Stimulated activated CD8-positive, alpha-beta memory T cell treated with anti-CD3 and anti-CD28 coated beads, Interleukin-2, amount 100 ng/mL, for 1 hour (primary cell): ENCODE measurements around the gene TERT.
"Not testable (repeated sequence)": the region's sequence is repeated elsewhere in the genome, so short reads cannot be mapped to it uniquely, and the experiment has no call there.

ENCODE experiments used
- DNase-seq, 2 donors: peaks; one replicate each; pipeline ENCODE4 v3.0.0-alpha.2; 2020; ENCODE audit warnings: low read depth in 2 of 2

The TERT gene

DNA sequence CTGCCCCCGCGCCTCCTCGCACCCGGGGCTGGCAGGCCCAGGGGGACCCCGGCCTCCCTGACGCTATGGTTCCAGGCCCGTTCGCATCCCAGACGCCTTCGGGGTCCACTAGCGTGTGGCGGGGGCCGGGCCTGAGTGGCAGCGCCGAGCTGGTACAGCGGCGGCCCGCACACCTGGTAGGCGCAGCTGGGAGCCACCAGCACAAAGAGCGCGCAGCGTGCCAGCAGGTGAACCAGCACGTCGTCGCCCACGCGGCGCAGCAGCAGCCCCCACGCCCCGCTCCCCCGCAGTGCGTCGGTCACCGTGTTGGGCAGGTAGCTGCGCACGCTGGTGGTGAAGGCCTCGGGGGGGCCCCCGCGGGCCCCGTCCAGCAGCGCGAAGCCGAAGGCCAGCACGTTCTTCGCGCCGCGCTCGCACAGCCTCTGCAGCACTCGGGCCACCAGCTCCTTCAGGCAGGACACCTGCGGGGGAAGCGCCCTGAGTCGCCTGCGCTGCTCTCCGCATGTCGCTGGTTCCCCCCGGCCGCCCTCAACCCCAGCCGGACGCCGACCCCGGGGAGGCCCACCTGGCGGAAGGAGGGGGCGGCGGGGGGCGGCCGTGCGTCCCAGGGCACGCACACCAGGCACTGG lies 548 bp downstream of the TERT start:
- DNase-seq, result no peak

- DNase-seq, result no peak
Measured at GRCh38 chr5:1293416-1294205, 1.3 kb downstream of the TERT start.

GRCh38 chr5:1292846-1293415 lies 1.9 kb downstream of the TERT start:
- no peak for DNase-seq

GRCh38 chr5:1292139-1292538 lies 2.7 kb downstream of the TERT start:
- DNase-seq, result no peak

DNA sequence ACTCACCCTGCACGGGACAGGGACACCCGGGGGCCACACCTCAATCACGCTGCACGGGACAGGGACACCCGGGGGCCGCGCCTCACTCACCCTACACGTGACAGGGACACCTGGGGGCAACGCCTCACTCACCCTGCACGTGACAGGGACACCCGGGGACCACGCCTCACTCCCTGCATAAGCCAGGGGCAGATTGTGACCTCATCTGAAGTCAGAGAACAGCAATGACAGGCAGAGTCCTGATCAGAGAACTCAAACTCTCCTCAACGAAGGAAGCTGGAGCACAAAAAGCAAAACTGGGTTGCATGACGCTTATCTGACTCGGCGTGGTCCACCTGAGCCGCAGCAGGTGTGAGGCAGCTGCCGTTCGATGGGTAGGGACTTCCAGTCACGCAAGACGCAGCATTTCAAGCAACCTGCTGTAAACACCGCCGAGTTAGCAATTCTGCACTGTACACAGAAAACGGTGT lies 3.2 kb downstream of the TERT start:
- no peak for DNase-seq

DNA sequence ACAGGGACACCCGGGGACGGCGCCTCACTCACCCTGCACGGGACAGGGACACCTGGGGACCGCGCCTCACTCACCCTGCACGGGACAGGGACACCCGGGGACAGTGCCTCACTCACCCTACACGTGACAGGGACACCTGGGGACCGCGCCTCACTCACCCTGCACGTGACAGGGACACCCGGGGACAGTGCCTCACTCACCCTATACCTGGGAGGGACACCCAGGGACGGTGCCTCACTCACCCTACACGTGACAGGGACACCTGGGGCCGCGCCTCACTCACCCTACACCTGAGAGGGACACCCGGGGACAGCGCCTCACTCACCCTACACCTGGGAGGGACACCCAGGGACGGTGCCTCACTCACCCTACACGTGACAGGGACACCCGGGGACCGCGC lies 3.9 kb downstream of the TERT start:
- not testable (repeated sequence) for DNase-seq

GRCh38 chr5:1289559-1289958 lies 5.3 kb downstream of the TERT start:
- not testable (repeated sequence) for DNase-seq

- no peak for DNase-seq
Measured at GRCh38 chr5:1288439-1289335, 6.2 kb downstream of the TERT start.

GRCh38 chr5:1285883-1286291 lies 9.0 kb downstream of the TERT start:
- DNase-seq, result no peak

DNA sequence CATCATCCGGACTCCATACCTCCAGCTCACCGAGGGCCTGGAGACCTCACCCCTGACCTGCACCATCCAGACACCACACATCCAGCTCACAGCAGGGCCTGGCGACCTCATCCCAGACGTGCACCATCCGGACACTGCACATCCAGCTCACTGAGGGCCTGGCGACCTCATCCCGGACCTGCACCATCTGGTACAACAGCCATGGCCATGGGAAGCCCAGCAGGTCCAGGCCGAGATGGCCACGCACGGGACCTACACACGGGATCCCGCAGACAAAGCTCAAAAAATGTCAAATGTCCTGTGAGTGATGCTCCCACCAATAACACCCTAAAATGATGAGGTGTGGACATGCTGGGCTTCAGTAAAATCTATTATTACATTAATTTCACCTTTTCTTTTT lies 9.7 kb downstream of the TERT start:
- no peak for DNase-seq

GRCh38 chr5:1284336-1284970 lies 10.4 kb downstream of the TERT start:
- not testable (repeated sequence) for DNase-seq

DNA sequence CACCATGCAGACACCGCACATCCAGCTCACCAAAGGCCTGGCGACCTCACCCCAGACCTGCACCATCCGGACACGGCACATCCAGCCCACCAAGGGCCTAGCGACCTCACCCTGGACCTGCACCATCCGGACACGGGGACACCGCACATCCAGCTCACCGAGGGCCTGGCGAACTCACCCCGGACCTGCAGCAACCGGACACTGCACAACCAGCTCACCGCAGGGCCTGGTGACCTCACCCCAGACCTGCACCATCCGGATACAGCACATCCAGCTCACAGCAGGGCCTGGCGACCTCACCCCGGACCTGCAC lies 11.2 kb downstream of the TERT start:
- DNase-seq, result not testable (repeated sequence)

GRCh38 chr5:1282993-1283728 lies 11.7 kb downstream of the TERT start:
- not testable (repeated sequence) for DNase-seq

DNA sequence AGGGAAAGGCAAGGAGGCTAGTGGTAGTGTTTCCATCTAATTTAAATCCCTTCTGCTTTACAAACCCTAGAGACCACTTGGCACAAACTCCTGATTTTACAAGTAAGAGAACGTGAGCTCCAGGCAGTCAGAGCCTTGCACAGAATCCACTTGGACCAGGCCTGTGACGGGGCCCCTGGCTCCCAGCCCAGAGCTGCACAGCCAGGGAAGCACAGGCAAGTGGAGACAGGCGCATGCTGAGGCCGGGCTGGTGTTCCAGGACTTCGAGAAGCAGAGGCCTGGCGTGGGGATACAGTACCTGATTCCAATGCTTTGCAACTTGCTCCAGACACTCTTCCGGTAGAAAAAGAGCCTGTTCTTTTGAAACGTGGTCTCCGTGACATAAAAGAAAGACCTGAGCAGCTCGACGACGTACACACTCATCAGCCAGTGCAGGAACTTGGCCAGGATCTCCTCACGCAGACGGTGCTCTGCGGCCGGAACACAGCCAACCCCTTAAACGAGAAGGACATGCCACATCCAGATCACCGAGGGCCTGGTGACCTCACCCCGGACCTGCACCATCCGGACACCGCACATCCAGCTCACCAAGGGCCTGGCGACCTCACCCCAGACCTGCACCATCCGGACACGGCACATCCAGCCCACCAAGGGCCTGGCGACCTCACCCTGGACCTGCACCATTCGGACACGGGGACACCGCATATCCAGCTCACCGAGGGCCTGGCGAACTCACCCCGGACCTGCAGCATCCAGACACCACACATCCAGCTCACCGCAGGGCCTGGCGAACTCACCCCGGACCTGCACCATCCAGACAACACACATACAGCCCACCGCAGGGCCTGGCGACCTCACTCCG lies 12.5 kb downstream of the TERT start:
- no peak for DNase-seq

DNA sequence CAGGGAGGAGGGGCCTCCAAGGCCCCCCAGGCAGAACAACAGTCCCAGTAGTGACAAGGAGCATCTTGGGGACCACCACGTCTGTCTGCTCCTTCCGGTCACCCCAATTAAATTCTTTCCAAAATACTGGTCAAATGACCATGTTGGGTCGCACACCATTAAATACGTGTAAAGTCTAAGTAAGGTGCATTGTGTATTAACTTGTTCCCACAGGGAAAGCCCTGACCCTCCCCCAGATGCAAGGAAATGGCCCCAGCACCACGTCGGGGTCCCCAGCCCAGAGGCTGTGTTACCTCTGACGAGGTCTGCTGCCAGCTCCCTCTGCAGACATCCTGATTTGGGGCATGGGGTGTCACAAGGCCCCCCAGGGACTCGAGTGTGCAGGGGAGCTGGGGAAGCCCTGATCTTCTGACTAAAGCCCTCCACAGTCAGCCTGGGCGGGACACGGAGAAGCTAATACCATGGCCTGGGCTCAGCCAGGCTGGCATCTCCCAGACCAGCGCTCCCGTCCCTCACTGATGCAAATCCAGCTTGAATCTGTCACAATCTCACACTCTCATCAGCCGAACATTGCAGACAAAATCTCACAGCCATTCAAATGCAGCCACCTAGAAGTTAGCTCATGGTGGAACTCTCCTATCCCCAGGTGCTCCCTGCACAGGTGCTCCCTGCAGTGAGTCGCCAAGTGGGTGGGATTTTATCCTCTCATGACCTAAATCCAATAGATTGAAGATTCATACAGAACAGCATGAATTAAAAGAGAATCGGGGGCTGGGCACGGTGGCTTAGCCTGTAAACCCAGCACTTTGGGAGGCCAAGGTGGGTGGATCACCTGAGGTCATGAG lies 13.6 kb downstream of the TERT start:
- no peak for DNase-seq

GRCh38 chr5:1280177-1281037 lies 14.5 kb downstream of the TERT start:
- DNase-seq, result no peak

- DNase-seq, result no peak
Measured at GRCh38 chr5:1279443-1280151, 15.3 kb downstream of the TERT start.
